Measurements from ENCODE around the gene AASS.
A peak's percentile ranks its signal among the peaks of the same experiment; 100 is the strongest.

Gene AASS

GRCh38 chr7:122103064-122103463 is 41.0 kb downstream of the AASS start:
- no peak for DNase-seq

- DNase-seq = no peak
Observed at GRCh38 chr7:122100021-122100420, 44.0 kb downstream of the AASS start.

GRCh38 chr7:122095642-122096041 is 48.4 kb downstream of the AASS start:
- no peak for DNase-seq

GRCh38 chr7:122094549-122094948 is 49.5 kb downstream of the AASS start:
- no peak for DNase-seq

GRCh38 chr7:122092964-122093797 is 50.9 kb downstream of the AASS start:
- peak; percentile 23 for DNase-seq

- DNase-seq = no peak
Observed at GRCh38 chr7:122082670-122083069, 61.4 kb downstream of the AASS start.

- DNase-seq = no peak
Observed at GRCh38 chr7:122082160-122082559, 61.9 kb downstream of the AASS start.

GRCh38 chr7:122073635-122074034 is 70.4 kb downstream of the AASS start:
- no peak for DNase-seq

- DNase-seq = no peak
Observed at GRCh38 chr7:122072924-122073599, 71.0 kb downstream of the AASS start.

- no peak for DNase-seq
Observed at GRCh38 chr7:122072272-122072671, 71.8 kb downstream of the AASS start.

- DNase-seq = peak; percentile 1
Observed at GRCh38 chr7:122070834-122071233, 73.2 kb downstream of the AASS start.

GRCh38 chr7:122070062-122070461 is 74.0 kb downstream of the AASS start:
- DNase-seq = no peak

GRCh38 chr7:122068999-122069398 is 75.0 kb downstream of the AASS start:
- no peak for DNase-seq

- DNase-seq = no peak
Observed at GRCh38 chr7:122068046-122068445, 76.0 kb downstream of the AASS start.

- DNase-seq = no peak
Observed at GRCh38 chr7:122067077-122067476, 77.0 kb downstream of the AASS start.

GRCh38 chr7:122064971-122065370 is 79.1 kb downstream of the AASS start:
- DNase-seq = no peak

GRCh38 chr7:122063146-122063545 is 80.9 kb downstream of the AASS start:
- no peak for DNase-seq

GRCh38 chr7:122059542-122059941 is 84.5 kb downstream of the AASS start:
- DNase-seq = no peak

- no peak for DNase-seq
Observed at GRCh38 chr7:122056977-122057376, 87.1 kb downstream of the AASS start.

- DNase-seq = no peak
Observed at GRCh38 chr7:122055073-122055472, 89.0 kb downstream of the AASS start.

GRCh38 chr7:122054393-122054792 is 89.7 kb downstream of the AASS start:
- no peak for DNase-seq

- DNase-seq = no peak
Observed at GRCh38 chr7:122046402-122046801, 97.6 kb downstream of the AASS start.

- no peak for DNase-seq
Observed at GRCh38 chr7:122040147-122040546, 103.9 kb downstream of the AASS start.

GRCh38 chr7:122038904-122039303 is 105.1 kb downstream of the AASS start:
- DNase-seq = no peak

GRCh38 chr7:122038134-122038533 is 105.9 kb downstream of the AASS start:
- DNase-seq = no peak

Data from NCI-H1092 (cell line).